ENCODE measurements around the gene SNX10.

The SNX10 gene

DNA sequence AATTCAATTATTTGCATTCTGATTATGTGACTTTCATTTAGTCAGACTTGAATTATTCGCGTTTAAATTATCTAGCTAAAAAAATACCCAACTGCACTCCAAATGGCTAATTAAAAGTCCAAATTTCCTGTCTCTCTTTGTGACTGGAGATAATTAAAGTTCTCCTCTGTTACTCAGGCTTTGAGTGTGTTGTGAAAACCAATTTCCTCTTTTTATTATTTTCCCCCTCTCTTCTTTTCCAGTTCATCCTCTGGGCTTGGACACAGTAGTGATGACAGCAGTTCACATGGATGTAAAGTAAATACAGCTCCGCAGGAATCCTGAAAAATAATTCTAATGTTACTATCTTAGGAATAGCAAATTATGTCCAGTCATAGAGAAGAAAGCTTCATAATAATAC lies 80.6 kb downstream of the SNX10 start:
- no peak for DNase-seq

DNA sequence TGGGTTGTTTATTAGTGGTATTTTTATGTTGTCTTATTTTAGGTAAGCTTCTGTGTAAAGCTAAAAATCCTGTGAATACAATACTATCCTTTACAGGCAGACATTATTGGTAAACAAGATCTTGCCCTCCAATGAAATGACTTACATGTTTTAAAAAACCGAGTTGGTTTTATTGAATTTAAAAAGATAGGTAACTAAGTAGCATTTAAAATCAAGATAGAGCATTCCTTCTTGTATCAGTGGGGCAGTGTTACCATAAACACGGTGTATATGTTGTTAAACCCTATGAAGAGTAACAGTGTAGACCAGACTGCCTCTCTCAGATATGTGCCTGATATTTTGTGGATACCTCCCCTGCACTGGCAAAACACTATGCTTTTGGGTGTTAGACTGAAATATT lies 81.0 kb downstream of the SNX10 start:
- no peak for DNase-seq

DNA sequence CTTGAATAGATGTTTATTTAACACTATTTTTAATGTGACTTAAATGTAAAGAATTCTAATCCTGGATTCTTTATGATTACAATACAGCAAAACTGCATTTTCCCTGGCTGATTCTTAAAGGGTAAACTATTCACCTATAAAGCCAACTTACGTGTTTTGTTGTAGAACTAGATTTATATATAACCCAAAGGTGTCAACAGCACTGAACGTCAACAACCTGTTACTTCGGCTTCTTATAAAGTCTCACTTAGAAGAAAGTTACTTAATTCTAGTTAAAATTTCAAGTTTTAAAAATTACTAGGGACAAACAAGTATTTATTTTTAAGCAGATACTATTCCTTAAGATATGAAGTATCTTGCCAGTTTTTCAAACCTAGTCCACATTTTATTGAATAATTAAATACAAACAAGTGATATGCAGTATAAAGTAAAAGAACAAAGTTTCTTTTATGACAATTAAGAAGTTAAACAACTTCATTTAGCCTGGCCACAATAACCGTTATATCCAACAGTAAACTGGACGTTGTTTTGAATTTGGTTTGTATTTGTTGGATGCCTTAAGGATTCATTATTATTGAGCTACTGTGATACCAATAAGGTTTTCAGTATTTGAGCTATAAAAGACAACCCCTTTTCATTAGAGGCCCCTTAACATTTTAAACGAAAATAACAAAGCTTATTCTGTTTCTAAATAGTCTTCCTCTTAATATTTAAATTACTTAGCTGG lies 83.1 kb downstream of the SNX10 start:
- DNase-seq: no peak

DNA sequence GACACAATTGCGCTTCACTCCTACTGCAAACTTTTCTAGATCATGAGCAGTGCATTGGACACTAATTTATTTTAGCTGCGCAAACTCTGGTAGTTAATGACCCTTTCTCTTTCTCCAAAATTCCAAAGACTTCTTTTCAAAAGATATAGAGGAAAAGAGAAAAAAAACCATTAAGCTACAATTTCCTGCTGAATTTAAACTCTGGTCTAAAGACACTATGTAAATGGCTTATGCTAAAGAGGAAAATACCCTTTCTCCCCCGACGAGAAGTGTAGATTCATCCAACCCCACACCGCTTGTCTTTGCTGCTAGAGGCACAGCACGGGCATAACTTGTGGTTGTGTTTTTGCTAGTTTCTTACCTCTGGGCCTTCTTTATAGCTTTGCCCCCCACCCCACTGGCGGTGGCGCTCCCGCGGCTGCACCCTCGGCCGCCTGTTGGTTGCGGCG lies 84.1 kb downstream of the SNX10 start:
- DNase-seq: no peak

DNA sequence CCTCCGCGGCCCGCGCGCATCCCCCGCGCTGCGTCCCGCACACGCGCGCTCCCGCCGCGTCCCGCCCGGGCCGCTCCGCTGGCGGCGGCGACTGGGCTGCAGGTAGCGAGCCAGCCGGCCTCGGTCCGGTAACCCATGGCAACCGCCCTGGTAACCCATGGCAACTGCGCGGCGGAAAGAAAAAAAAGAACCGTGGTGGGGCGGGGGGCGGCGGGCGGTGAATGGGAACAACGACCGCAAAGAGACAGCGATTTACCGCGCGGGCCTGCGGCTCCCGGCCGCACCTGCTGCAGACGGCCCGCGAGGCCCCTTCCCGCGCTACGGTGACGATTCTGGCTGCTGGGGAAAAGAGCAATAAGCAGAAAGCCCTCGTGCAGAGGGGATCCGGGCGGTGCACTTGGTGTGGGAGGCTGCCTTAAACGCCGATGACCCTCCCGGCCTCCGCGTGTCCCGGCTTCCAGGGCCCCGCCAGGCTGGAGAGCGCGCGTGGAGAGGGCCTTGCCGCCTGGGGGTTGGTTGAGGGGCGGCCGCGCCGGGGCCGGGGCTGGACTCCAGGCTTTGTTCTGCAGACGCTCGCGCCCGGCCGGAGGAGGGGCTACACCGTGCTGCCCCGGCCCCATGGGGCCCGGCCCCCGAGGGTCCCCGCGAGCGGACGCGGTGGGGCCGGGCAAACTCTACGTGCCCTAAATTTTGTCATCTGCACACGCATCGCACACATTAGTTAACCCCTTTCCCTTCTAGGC lies 84.7 kb downstream of the SNX10 start:
- DNase-seq: no peak

DNA sequence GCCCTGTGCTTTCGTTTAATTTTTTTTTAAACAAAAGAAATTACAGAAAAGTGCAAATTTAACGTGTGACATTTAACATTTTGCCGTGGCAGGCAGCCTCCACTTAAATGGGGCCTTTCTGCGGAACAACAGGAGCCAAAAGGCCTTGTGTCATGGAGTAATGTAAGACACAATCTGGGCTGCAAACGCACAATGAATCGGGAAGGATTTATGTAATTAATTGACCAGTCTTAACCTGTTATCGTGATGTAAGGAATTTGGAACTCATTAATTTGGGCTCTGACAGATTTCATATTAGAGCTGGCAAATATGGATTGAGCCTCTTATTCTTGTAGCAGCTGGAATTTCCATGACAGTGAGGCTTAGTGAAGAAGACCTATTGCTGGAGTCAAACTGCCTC lies 86.4 kb downstream of the SNX10 start:
- no peak for DNase-seq

DNA sequence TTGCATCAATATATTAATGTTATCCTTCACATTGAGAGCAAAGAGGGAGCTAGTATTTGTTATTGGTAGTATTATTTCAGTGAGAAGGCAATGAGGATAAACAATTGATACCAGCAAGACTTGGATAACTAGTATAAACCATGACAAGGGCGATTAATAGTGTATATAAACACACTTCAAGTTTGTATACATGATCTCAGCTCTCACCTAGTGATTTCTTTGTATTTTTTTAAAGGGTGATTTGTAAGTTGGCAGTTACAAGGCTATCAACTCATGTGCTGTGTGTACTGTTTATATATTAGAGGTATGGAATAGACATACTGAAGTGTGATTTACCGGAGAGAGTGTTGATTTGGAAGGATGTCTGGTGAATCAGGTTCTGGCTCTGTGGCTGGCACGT lies 88.0 kb downstream of the SNX10 start:
- no peak for DNase-seq

DNA sequence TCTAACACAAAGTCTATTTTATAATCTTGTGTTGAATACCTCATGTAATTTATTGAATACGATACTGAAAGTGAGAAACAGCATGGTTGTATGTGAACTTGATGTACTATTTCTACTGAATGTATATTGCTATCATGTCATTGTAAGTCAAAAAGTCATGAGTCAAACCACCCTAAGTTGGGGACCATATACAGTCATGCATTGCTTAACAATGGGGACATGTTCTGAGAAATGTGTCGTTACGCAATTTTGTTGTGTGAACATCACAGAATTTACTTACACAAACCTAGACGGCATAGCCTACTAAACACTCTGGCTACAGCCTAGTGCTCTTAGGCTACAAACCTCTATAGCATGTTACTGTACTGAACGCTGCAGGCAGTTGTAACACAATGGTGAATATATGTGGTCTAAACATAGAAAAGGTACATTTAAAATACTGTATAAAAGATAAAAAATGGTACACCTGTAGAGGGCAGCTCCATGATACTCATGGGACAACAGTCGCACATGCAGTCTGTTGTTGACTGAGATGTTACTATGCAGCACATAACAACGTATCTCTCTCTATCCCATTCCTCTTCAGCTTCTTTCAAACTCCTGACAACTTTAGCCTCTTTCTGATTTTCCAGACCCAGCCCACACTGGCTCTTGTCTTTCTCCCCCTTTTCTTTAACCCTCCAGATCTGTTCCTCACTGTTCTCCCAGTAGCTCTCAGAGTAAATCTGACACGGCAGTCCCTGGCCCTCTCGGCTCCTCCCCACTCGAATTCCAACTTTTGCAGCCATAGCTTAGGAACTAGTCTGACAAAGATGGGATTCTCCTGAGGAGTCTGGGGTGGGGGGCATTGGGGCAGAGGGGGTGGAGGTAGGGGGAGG lies 90.1 kb downstream of the SNX10 start:
- peak; percentile 83 for DNase-seq

DNA sequence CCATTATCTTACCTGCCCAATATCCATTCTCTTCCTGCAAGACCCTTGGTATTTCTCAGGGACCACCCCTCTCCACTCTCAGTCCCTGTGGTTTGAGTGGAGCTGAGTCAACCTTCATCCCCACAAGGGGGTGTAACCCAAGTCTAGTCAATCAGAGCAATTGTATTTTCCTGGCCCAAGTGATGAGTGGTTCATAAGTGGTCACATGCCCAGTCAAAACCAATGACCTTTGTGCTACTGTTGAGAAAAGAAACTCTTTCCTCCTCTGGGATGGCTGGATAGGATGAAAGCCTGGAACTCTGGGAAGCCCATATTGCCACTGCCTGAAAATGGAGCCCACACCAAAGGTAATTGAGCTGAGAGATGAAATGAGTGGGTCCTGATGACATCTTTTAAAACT lies 93.6 kb downstream of the SNX10 start:
- no peak for DNase-seq

DNA sequence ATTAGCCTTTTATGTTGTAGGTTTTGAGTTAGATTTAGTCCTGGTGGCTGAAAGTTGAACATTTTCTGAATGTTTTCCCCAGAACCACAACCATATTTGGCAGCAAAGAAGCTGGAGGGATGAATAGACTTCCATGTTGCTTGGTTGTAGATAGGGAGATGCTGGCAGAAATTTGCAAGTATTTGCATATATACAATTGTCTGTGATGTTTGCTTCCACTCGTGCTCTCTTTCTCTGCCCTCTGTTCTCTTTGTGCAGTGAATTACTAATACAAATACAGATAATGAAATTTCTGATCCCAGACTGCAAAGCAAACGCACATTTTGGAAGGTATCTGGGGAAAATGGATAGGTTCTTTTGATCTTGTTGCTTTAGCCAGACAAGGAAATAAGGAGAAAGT lies 96.1 kb downstream of the SNX10 start:
- no peak for DNase-seq

DNA sequence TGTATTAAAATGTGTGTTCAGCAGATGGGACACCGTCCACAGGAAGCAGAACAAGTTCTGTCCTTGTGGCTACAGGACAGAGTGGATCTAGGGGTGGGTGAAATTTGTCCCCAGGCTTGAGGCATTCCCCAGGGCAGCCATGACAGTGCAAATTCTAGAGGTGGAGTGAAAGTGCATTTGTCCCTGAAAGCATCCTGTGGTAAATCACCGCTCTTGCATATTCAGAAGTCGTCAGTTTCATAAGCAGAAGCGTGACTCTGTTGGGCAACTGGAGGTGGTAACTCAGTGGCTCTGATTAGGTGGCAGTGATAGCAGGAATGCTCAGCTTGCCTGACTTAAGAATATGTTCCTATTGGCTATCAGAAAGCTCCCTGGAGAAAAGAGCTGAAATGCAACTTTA lies 96.6 kb downstream of the SNX10 start:
- DNase-seq: no peak

DNA sequence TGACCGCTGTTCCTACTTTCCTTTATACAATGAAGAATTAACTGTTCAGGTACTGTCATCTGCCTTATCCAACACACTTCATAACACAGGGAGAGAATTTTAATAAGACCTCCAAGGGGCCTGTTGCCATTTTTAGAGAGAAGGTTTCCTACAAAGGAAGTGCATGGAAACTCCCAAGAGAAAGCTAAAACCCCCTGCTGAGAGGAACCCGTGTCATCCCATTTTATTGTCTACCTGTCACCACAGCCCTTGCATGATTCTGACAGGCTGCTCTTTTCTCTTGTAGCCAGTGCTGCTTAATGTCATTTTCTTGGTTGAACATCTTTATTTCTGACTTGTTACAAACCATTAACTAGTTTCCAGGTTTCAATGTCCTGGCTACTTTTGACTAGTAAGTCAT lies 98.4 kb downstream of the SNX10 start:
- DNase-seq: no peak

DNA sequence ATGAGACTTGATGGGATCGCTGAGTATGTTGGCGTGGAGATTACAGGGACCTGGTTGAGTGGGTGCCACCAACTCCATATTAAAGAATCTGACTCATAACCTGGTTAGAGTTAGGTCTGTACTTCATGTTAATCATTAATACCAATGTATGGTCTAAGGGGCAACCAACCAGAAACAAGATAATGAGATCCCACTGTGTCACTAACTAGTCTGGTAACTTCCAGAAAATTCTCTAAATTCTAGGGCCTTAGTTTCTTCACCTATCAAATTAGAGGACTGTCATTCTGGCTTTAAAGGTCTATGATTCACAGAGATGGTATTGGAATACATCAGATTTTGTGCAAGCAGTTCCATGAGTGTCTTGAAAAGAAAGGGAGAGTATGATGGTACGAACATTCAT lies 102.2 kb downstream of the SNX10 start:
- DNase-seq: no peak

DNA sequence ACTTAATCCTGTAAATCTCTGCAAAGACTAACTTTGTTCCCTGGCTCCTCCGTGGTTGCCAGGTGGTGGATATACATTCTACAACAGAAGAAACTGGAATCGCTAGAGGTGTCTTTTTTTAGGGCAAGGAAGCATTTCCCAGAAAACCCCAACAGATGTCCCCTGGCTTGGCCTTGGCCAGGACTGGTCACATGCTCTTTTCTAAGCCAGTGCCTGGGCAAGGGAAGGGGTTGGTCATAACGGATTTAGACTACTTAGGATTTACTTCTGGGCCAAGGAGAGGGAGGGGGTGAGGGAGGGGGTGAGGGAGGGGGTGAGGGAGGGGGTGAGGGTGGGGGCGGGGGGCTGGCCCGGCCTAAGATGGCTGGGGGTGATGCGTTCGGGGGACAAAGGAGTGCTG lies 105.7 kb downstream of the SNX10 start:
- DNase-seq: peak; percentile 5

DNA sequence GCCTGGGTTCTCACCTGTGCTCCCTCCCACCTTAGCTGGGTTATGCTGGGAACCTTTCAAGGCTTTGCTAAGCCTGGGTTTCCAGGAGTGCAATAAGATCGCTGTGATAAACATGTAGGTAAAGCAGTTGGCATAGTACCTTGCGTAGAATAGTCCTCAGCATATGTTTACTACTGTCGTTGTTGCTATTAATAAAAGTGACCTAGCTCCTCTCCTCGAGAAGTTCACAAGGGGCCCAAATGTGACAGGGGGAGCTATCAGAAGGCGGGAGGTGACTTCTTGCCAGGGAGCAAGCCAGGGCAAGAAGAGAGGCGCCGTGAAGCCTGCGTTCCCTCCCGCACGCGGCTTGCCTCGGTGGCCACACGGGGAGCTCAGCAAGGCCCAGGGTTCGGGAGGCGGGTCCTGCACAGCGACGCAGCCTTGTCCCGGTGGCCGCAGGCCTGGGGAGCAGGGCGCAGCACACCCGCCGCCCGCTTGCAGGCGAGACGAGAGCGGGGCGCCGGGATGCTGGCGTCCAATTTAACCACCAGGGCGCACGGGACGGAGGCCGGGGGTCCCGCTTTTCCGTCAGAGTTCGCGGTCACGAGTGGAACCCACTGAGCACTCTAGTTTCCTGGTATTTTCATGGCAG lies 106.2 kb downstream of the SNX10 start:
- peak; percentile 29 for DNase-seq

DNA sequence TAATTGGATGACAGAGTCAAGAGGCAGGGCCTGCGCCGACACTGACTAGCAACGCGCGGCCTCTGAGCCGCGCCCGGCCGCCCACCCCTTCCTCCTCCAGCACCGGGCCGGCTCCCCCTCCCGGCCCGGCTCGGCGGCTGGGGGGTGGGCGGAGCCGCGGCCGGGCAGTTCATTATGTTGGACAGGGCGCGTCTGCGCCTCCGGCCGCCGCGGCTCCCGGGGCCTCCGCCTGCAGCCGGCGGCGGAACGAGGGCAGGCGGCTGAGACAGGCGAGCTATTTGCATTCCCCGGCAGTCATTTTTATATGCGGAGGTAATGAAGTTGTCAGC lies 106.7 kb downstream of the SNX10 start:
- DNase-seq: peak; percentile 42

DNA sequence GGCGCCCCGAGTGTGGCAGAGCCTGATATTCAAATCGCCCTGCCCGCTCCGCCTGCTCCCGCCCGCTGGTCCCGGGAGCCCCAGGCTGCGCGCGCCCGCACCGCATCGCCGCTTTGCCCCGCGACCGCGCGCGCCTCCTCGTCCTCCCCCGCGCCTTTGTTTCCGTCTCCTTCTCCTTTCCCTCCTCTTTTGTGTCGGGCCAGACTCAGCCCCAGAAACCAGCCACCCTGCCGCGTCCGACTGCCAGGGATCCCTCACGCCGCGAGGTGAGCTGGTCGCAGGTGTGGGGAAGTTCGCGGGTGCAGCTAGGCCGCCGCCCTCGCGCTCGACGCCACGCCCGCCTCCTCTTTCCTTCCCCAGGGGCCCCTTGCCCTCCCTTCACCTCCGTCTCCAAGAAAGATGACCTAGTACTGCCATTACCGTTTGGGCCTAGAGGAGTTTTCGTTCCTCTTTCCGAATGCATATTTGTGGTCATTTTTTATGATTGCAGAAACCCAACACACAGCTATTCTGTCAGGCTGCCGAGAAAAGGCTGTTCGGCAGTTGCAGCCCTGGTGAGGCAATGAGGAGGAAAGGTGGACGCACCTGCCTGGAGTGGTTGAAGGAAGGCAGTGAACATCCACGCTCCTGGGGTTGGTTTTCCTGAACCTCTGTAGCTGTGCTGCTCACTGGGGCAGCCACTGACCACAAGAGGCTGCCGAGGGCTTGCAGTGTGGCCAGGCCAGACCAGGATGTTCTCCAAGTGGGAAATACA lies 107.3 kb downstream of the SNX10 start:
- peak; percentile 96 for DNase-seq

DNA sequence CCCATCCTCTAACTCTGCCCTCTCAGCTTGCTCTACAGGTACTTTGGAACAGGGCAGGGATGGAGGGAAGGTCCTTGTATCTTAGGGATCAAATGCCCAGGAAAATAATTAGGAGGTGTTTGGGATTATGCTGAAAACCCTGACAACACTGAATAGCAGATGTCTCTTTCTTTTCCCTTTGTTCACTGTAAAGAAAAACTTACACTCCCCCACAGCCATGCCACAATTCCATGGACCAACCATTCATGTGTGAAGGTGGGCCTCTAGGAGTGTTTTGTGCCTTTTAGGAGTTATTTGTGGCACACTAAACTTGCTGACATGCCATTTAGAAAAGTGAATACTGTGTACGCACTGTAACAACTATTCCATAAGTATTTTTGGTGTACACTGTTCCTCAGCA lies 108.1 kb downstream of the SNX10 start:
- DNase-seq: no peak

DNA sequence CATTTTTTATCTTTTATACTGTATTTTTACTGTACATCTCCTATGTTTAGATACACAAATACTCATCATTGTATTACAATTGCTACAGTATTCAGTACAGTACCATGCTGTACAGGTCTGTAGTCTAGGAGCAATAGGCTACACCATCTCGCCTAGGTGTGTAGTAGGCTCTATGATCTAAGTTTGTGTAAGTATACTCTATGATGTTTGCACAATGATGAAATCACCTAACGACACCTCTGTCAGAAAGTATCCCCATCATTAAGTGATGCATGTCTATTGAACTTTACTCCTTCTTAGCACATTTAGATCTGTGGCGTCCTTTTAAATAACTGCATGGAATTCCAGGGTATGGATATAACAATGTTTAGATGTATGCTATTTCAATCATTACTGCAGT lies 112.0 kb downstream of the SNX10 start:
- DNase-seq: no peak

DNA sequence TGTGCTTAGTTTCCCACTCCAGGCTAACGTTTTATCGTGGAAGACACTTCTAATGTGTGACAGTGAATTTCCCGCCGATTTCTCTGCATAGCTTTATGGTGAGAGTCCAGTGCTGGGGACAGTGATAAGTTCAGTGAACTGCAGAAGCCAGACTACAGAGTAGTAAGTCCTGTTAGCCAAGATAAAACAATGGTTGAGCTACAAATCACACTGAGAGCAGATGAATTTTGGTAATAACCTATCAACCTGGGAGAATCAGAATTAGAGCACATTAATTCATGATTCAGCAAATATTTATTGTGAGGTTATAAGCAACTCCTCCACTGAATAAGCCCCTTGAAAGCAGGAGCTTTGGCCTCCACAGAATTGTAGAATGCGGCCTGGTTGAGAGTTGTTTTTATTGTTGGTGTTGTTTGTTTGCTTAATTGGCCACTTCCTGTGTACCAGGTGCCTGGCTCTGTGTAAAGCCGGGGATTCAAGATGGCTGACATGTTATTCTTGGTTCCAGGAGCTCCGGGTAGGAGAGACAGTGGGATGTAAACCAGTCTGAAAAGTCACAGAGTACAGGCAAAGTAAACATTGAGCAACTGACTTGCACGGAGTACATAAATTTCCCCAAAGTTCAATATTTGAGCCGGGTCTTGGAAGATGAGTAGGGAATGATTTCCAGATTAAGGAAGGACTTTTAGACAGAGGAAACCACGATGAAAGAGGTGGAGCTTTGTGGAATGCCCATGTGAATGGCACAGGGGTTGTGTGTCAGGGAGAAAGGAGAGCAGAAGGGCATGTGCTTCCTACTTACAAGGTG lies 112.7 kb downstream of the SNX10 start:
- no peak for DNase-seq

DNA sequence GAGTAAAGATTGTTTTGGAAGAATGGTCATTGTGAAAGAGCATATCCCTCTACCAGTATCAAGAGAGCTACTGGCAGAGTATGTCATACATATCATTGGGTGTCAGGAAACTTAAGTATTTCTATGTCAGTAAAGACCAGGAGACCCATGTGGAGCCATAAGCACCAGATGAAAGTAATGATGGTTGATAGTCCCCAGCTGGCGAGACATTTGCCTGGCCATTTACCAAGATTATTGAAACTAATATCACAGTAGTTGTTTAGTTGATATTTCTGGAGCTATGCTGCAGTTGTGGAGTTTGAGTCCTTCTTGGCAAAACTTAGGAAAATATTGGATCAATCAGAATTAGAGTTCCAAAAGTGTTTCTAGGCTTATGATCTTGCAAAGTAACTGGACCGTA lies 114.8 kb downstream of the SNX10 start:
- DNase-seq: no peak
